ENCODE results near the gene ZNF710. TPM values are rescaled to one million over a fixed set of nuclear protein-coding genes. Genes with fewer than 3 reads are reported as not detected.

ZNF710 gene
- total RNA-seq, 1 experiment from 2014 or later: 40.7 TPM

- no peak overlapping the region for H3K56ac ChIP-seq (ENCODE audit: insufficient read length, low read depth, low read length)
- H3K14ac ChIP-seq (ENCODE audit: insufficient read depth, low read length): no peak overlapping the region
- Mint-ChIP-seq H3K27me3 (ENCODE audit: low read depth) (peaks cover 7% of the 10 kb centered on the region), H3K9me3 (no peaks in the 10 kb centered on the region; a peak in 1 of 5 replicates), H3K4me3 (no peak overlapping the region), H3K36me3 (ENCODE audit: insufficient read depth in 1 of 3, low read depth in 3 of 3) (peaks cover 3 to 10% (median 4%) of the 10 kb centered on the region in 3 experiments; a peak in 5 of 7 replicates), H3K27ac (no peak overlapping the region), H3K4me1 (peaks cover 48 to 50% of the 10 kb centered on the region in 2 experiments)
- no peaks in the 10 kb centered on the region; the same call in 1 of the 2 replicates for H3K27me3 ChIP-seq (ENCODE audit: insufficient read depth, low read length)
- H3K23me2 ChIP-seq (ENCODE audit: insufficient read length, low read depth, low read length, poor library complexity, severe bottlenecking): peaks cover 15% of the 10 kb centered on the region
- DNase-seq: no peak
- H4K5ac ChIP-seq (ENCODE audit: insufficient read length, low read depth, low read length): no peak overlapping the region
- H3K9ac ChIP-seq (ENCODE audit: extremely low read depth, insufficient read length, low read length): no peak overlapping the region
- H3K9me3 ChIP-seq (ENCODE audit: control insufficient read depth, low read depth, low read length): no peaks in the 10 kb centered on the region
- no peak overlapping the region for H2BK120ac ChIP-seq (ENCODE audit: low read depth, low read length, poor library complexity, severe bottlenecking)
- H2AFZ ChIP-seq (ENCODE audit: low read length): no peak overlapping the region
- WGBS (ENCODE audit: extremely low coverage, insufficient read length, low lambda C conversion rate): no CpG with 5 or more reads among the region's 5 CpGs
- no peak overlapping the region for H2BK20ac ChIP-seq (ENCODE audit: low read depth, low read length, poor library complexity, severe bottlenecking)
- H4K8ac ChIP-seq (replicated peaks; ENCODE audit: insufficient read length, low read depth, low read length): no peak overlapping the region
- H3K18ac ChIP-seq (ENCODE audit: insufficient read length, low read depth, low read length): no peak overlapping the region
- H3K4me2 ChIP-seq (ENCODE audit: insufficient read depth, insufficient read length, low read length): no peak overlapping the region
- TF ChIP-seq, protein P1, sequence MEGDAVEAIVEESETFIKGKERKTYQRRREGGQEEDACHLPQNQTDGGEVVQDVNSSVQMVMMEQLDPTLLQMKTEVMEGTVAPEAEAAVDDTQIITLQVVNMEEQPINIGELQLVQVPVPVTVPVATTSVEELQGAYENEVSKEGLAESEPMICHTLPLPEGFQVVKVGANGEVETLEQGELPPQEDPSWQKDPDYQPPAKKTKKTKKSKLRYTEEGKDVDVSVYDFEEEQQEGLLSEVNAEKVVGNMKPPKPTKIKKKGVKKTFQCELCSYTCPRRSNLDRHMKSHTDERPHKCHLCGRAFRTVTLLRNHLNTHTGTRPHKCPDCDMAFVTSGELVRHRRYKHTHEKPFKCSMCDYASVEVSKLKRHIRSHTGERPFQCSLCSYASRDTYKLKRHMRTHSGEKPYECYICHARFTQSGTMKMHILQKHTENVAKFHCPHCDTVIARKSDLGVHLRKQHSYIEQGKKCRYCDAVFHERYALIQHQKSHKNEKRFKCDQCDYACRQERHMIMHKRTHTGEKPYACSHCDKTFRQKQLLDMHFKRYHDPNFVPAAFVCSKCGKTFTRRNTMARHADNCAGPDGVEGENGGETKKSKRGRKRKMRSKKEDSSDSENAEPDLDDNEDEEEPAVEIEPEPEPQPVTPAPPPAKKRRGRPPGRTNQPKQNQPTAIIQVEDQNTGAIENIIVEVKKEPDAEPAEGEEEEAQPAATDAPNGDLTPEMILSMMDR (conservative IDR thresholded peaks at IDR 0.05): no peak
- no peak overlapping the region for H3K27ac ChIP-seq (ENCODE audit: insufficient read length, low read depth, low read length)
- no peak overlapping the region for H3K23ac ChIP-seq (ENCODE audit: insufficient read length, low read depth, low read length)
- H2BK15ac ChIP-seq (ENCODE audit: low read depth, low read length): no peak overlapping the region
- no peak overlapping the region for H3K4ac ChIP-seq (ENCODE audit: low read depth, low read length)
- peaks cover 5% of the 10 kb centered on the region; the same call in 1 of the 2 replicates for H3K79me2 ChIP-seq (ENCODE audit: insufficient read depth, low read length)
- H3K79me1 ChIP-seq (ENCODE audit: insufficient read depth, low read depth, low read length, poor library complexity, severe bottlenecking): no peaks in the 10 kb centered on the region
- H3K4me1 ChIP-seq (ENCODE audit: insufficient read depth, low read length): peaks cover 6% of the 10 kb centered on the region; the same call in 1 of the 2 replicates
- H4K20me1 ChIP-seq (ENCODE audit: control insufficient read depth, insufficient read depth, insufficient read length): no peaks in the 10 kb centered on the region
- no peak overlapping the region for H2AK5ac ChIP-seq (ENCODE audit: insufficient read length, low read length)
- no peak overlapping the region for H3T11ph ChIP-seq (ENCODE audit: low read length)
- H4K91ac ChIP-seq (ENCODE audit: insufficient read length, low read depth, low read length): no peak overlapping the region
- no peak overlapping the region for H2BK12ac ChIP-seq (ENCODE audit: insufficient read length, low read depth, low read length)
- no peak overlapping the region for H2BK5ac ChIP-seq (ENCODE audit: insufficient read length, low read length)
Measured at GRCh38 chr15:90004252-90004651, 3.1 kb downstream of the ZNF710 start.
